HCT116 (cell line): ENCODE results near the gene PITRM1. TPM values are rescaled to one million over a fixed set of nuclear protein-coding genes. Genes with fewer than 3 reads are reported as not detected.

Experiments used
- ATAC-seq: fragments of 200-7000 bp; cut with Tn5 transposase; 2 replicates; pipeline ENCODE4 v1.9.1; 2020; ENCODE audit warnings: mild to moderate bottlenecking, moderate library complexity
- BruUV-seq: library from RNA; stranded (reverse); fragments of 400-500 nt; replicated peaks from 2 replicates; lab custom pipeline; 2021; lab: Mats Ljungman, UMichigan
- CTCF ChIA-PET: fragments of 300-600 bp; sonication (Branson Sonifier 250); formaldehyde crosslinking; loops from one replicate; lab custom pipeline; 2021; ENCODE audit warnings: antibody characterized with exemption; lab: Charles Lee
- POLR2A ChIA-PET: fragments of 300-600, 350-600 bp; sonication (Branson Sonifier 250); formaldehyde crosslinking; loops from one replicate; lab custom pipeline; 2021; ENCODE audit warnings: antibody characterized with exemption; lab: Charles Lee
- RAD21 ChIA-PET, 2 experiments: fragments of 300-600 bp; sonication (Branson Sonifier 250); formaldehyde crosslinking; loops; one replicate each; lab custom pipeline; 2023; ENCODE audit warnings: low total read pairs in 2 of 2; ENCODE audit not compliant: uncharacterized antibody in 2 of 2, unreplicated experiment in 2 of 2, low non-redundant PET in 1 of 2; lab: Charles Lee
- DNase-seq: peaks from one replicate; pipeline ENCODE4 v3.0.0-alpha.2; 2010; ENCODE audit warnings: low read depth, low spot score
- H2AFZ ChIP-seq: fragments of 200-600 bp; shearing (Covaris generic), sonication (generic); 2 replicates; pipeline ENCODE4 v1.6.1; 2017; ENCODE audit warnings: low read depth, mixed run types, mixed read lengths, antibody characterized with exemption, low read length; ENCODE audit not compliant: poor library complexity, severe bottlenecking
- H3K27ac ChIP-seq: 2 replicates; pipeline ENCODE4 v1.5.1; 2012; ENCODE audit warnings: low read depth, low read length
- H3K27me3 ChIP-seq: fragments of 200-600 bp; sonication (generic); 2 replicates; pipeline ENCODE4 v1.6.1; 2016; ENCODE audit warnings: mixed run types, low read length, mixed read lengths; ENCODE audit not compliant: insufficient read depth
- H3K36me3 ChIP-seq, 2 experiments: fragments of 200-500 bp in 1 of 2; fragments of 200-600 bp in 1 of 2; sonication (Bioruptor generic) in 1 of 2; sonication (generic) in 1 of 2; 2 replicates each; pipeline versions ENCODE4 v1.5.1 to v1.6.1; 2014 to 2016; ENCODE audit warnings: low read length in 2 of 2, inconsistent platforms in 1 of 2, mixed read lengths in 1 of 2, mixed run types in 1 of 2; ENCODE audit not compliant: insufficient read depth in 2 of 2, control insufficient read depth in 1 of 2
- H3K4me1 ChIP-seq, 2 experiments: fragments of 200-600 bp in 1 of 2; sonication (generic) in 1 of 2; 2 replicates each; pipeline versions ENCODE4 v1.5.1 to v1.6.1; 2012 to 2017; ENCODE audit warnings: low read length in 2 of 2, inconsistent platforms in 1 of 2, mild to moderate bottlenecking in 1 of 2, mixed read lengths in 1 of 2, mixed run types in 1 of 2, moderate library complexity in 1 of 2; ENCODE audit not compliant: insufficient read depth in 2 of 2, control insufficient read depth in 1 of 2
- H3K4me2 ChIP-seq: fragments of 200-600 bp; sonication (generic); 2 replicates; pipeline ENCODE4 v1.6.1; 2017; ENCODE audit warnings: mixed run types, low read length, mixed read lengths
- H3K4me3 ChIP-seq, 2 experiments: fragments of 200-600 bp in 1 of 2; sonication (generic) in 1 of 2; replicated peaks in 1 of 2; 2 replicates each; pipeline ENCODE4 v1.5.1; 2011 to 2016; ENCODE audit warnings: low read length in 2 of 2, control low read depth in 1 of 2, low read depth in 1 of 2, mild to moderate bottlenecking in 1 of 2, mixed read lengths in 1 of 2, mixed run types in 1 of 2
- H3K79me2 ChIP-seq: fragments of 200-600 bp; sonication (generic); 2 replicates; pipeline ENCODE4 v1.6.1; 2017; ENCODE audit warnings: mild to moderate bottlenecking, mixed run types, low read length, moderate library complexity, mixed read lengths; ENCODE audit not compliant: insufficient read depth
- H3K9ac ChIP-seq: fragments of 200-600 bp; sonication (generic); 2 replicates; pipeline ENCODE4 v1.6.1; 2016; ENCODE audit warnings: low read length, mixed read lengths
- H3K9me2 ChIP-seq: fragments of 200-600 bp; sonication (generic), shearing (Covaris generic); 2 replicates; pipeline ENCODE4 v1.6.1; 2017; ENCODE audit warnings: mixed run types, mild to moderate bottlenecking, moderate library complexity; ENCODE audit not compliant: insufficient read depth
- H3K9me3 ChIP-seq, 2 experiments: fragments of 200-500 bp in 1 of 2; fragments of 200-600 bp in 1 of 2; sonication (Bioruptor generic) in 1 of 2; sonication (generic) in 1 of 2; 2 replicates each; pipeline ENCODE4 v1.6.1; 2014 to 2017; ENCODE audit warnings: low read length in 2 of 2, mixed read lengths in 2 of 2, inconsistent platforms in 1 of 2, low read depth in 1 of 2, mild to moderate bottlenecking in 1 of 2, mixed run types in 1 of 2, moderate library complexity in 1 of 2; ENCODE audit not compliant: control insufficient read depth in 1 of 2, insufficient read depth in 1 of 2
- H4K20me1 ChIP-seq: fragments of 200-600 bp; sonication (generic), shearing (Covaris generic); 2 replicates; pipeline ENCODE4 v1.6.1; 2017; ENCODE audit warnings: mixed run types, mild to moderate bottlenecking, moderate library complexity; ENCODE audit not compliant: insufficient read depth
- CBX3 ChIP-seq: IDR thresholded peaks from 2 replicates; pipeline ENCODE4 v1.6.1; 2012; ENCODE audit warnings: low read depth
- EZH2 ChIP-seq: fragments of 200-600 bp; sonication (generic); IDR thresholded peaks from 2 replicates; pipeline ENCODE4 v1.6.1; 2017; ENCODE audit warnings: antibody characterized with exemption, mixed run types
- EZH2phosphoT487 ChIP-seq: fragments of 200-600 bp; IDR thresholded peaks from 2 replicates; pipeline ENCODE4 v1.6.1; 2018; ENCODE audit warnings: antibody characterized with exemption, borderline replicate concordance
- FOSL1 ChIP-seq: IDR thresholded peaks from 2 replicates; pipeline ENCODE4 v1.6.1; 2012; ENCODE audit warnings: low read depth
- RAD21 ChIP-seq: IDR thresholded peaks from 2 replicates; pipeline ENCODE4 v1.6.1; 2012; ENCODE audit warnings: low read depth, mild to moderate bottlenecking
- SRF ChIP-seq: IDR thresholded peaks from 2 replicates; pipeline ENCODE4 v1.6.1; 2012; ENCODE audit warnings: low read depth
- intact Hi-C: fragments of 100-400 bp; cut with micrococcal nuclease; formaldehyde crosslinking; loops from 2 replicates; pipeline ENCODE4 v1.10.0; 2022
- total RNA-seq: library from RNA; stranded (reverse); gene quantifications from one replicate; pipeline ENCODE4 v1.2.1, GENCODE V29; 2021; ENCODE audit not compliant: unreplicated experiment
- TF ChIP-seq, protein P1 (sequence below): IDR thresholded peaks from 2 replicates; pipeline ENCODE4 v1.6.1; 2012; ENCODE audit warnings: low read depth
- TF ChIP-seq, protein P2 (sequence below): IDR thresholded peaks from 2 replicates; pipeline ENCODE4 v1.6.1; 2012

Gene PITRM1
- total RNA-seq, 1 experiment from 2014 or later, result 59.5 TPM

DNA sequence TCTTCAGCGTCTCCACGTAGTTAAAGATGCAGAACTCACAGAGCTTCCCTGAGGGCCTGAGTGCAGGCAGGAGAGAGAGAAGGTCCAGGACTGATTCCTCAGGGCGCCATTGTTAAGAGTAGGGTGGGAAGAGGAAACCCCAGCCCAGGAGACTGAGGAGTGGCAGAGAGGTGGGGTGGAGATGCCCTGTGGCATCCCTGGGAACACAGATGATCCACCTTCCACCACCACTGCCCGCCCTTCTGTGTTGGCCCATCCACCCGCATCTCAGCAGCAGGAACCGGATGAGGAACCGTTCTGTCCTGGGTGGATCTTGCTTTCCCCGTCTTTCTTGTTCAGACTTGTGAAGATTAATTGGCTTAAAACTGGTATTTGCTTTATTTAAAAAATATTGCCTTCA is 56.9 kb downstream of the PITRM1 start:
- ATAC-seq (no peak), DNase-seq (no peak)
- H3K4me2 ChIP-seq, result no peak overlapping the region
- ChIA-PET CTCF (no interaction called here), RAD21 (no interaction called here), POLR2A (no interaction called here)
- intact Hi-C loops, result no loop called here
- no peak overlapping the region for H2AFZ ChIP-seq
- no TSS peak for BruUV-seq
- H3K79me2 ChIP-seq, result peaks cover 26% of the 10 kb centered on the region
- H3K36me3 ChIP-seq, result peaks cover 49 to 70% of the 10 kb centered on the region in 2 experiments
- H3K27ac ChIP-seq, result no peak overlapping the region
- no peaks in the 10 kb centered on the region for H3K27me3 ChIP-seq
- H3K4me1 ChIP-seq, result no peaks in the 10 kb centered on the region
- H3K9me3 ChIP-seq, result no peaks in the 10 kb centered on the region
- no peaks in the 10 kb centered on the region for H3K9me2 ChIP-seq
- no peak overlapping the region for H3K4me3 ChIP-seq
- no peak overlapping the region for H3K9ac ChIP-seq
- H4K20me1 ChIP-seq, result no peaks in the 10 kb centered on the region
- TF ChIP-seq RAD21 (no peak), CBX3 (no peak), EZH2phosphoT487 (no peak), SRF (no peak), EZH2 (no peak)

- RAD21 ChIA-PET, result no interaction called here
- Histone ChIP-seq H4K20me1 (no peaks in the 10 kb centered on the region), H3K9me3 (no peaks in the 10 kb centered on the region)
- BruUV-seq, result no TSS peak
- TF ChIP-seq CBX3, result no peak
- no peak for TF ChIP-seq SRF
- TF ChIP-seq, protein P1, sequence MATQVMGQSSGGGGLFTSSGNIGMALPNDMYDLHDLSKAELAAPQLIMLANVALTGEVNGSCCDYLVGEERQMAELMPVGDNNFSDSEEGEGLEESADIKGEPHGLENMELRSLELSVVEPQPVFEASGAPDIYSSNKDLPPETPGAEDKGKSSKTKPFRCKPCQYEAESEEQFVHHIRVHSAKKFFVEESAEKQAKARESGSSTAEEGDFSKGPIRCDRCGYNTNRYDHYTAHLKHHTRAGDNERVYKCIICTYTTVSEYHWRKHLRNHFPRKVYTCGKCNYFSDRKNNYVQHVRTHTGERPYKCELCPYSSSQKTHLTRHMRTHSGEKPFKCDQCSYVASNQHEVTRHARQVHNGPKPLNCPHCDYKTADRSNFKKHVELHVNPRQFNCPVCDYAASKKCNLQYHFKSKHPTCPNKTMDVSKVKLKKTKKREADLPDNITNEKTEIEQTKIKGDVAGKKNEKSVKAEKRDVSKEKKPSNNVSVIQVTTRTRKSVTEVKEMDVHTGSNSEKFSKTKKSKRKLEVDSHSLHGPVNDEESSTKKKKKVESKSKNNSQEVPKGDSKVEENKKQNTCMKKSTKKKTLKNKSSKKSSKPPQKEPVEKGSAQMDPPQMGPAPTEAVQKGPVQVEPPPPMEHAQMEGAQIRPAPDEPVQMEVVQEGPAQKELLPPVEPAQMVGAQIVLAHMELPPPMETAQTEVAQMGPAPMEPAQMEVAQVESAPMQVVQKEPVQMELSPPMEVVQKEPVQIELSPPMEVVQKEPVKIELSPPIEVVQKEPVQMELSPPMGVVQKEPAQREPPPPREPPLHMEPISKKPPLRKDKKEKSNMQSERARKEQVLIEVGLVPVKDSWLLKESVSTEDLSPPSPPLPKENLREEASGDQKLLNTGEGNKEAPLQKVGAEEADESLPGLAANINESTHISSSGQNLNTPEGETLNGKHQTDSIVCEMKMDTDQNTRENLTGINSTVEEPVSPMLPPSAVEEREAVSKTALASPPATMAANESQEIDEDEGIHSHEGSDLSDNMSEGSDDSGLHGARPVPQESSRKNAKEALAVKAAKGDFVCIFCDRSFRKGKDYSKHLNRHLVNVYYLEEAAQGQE, result no peak
- TF ChIP-seq, protein P2, sequence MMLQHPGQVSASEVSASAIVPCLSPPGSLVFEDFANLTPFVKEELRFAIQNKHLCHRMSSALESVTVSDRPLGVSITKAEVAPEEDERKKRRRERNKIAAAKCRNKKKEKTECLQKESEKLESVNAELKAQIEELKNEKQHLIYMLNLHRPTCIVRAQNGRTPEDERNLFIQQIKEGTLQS, result no peak
- no peak for TF ChIP-seq FOSL1
- TF ChIP-seq, all 23 proteins: peak for 0
- H3K27me3 ChIP-seq, result no peaks in the 10 kb centered on the region
- ATAC-seq (no peak), DNase-seq (no peak)
- H3K27ac ChIP-seq, result no peak overlapping the region
- peaks cover 61 to 68% of the 10 kb centered on the region in 2 experiments for H3K36me3 ChIP-seq
- no peak overlapping the region for H3K4me3 ChIP-seq
- H3K79me2 ChIP-seq, result peaks cover 25% of the 10 kb centered on the region
- no peak overlapping the region for H2AFZ ChIP-seq
- ChIA-PET CTCF (no interaction called here), POLR2A (no interaction called here)
- H3K9me2 ChIP-seq, result no peaks in the 10 kb centered on the region
- H3K9ac ChIP-seq, result no peak overlapping the region
- no peaks in the 10 kb centered on the region for H3K4me1 ChIP-seq
- H3K4me2 ChIP-seq, result no peak overlapping the region
- intact Hi-C loops, result no loop called here
Measured at GRCh38 chr10:3113343-3113720, 59.2 kb downstream of the PITRM1 start.
